ENCODE data around the gene ZNF22. TPM values are rescaled to one million over a fixed set of nuclear protein-coding genes. Genes with fewer than 3 reads are reported as not detected.

The ZNF22 gene
- total RNA-seq, result 1.6 TPM

GRCh38 chr10:45000752-45001380 lies at the start of gene ZNF22:
Gene ZNF22 (plus strand): TSS chr10:45000923. CDS start chr10:45003369, 2,446 bp downstream.
- DNase-seq (ENCODE audit: low spot score in 2 of 2), result no peak

DNA sequence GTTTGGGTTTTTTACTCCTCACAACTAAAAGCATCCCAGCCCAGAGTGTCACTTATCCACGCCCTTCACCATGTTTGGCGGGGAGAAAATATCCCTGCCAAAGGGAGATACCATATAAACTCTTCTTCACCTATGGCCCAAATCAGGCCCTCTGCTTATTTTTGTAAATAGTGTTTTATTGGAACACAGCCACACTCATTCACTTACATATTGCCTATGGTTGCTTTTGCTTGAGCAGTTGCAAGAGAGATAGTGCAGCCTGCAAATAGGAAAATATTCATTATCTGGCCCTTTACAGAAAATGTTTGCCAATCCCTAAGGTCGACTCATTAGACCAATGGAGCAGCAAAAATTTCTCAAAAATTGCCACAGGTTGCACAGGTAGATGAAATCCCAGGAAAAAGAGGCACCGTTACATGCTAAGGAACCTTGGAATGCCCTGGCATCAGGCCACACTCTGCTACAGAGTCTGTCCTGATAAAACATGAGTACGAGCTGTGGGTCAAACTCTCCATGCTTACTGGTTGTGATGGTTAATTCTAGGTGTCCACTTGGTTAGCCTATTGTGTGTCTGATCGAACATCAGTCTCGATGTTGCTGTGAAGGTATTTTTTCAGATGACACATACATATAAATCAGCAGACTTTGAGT lies 49.0 kb upstream of the ZNF22 start:
- intact Hi-C loops (cut with DNase I), result loop anchor here (2.0 kb wide), 1 partner anchor 15 kb away; no protein-coding TSS in a partner anchor
- no peak overlapping the region for H3K27ac ChIP-seq
- H3K4me1 ChIP-seq, result no peaks in the 10 kb centered on the region
- peaks cover 0 to 4% of the 10 kb centered on the region in 2 donors for H3K36me3 ChIP-seq
- DNase-seq (ENCODE audit: low spot score in 2 of 2), result peak in 1 of 2 donors; percentile 25
- no peaks in the 10 kb centered on the region for H3K9me3 ChIP-seq
- no peak overlapping the region for H3K4me3 ChIP-seq
- no peaks in the 10 kb centered on the region for H3K27me3 ChIP-seq
- TF ChIP-seq CTCF (IDR thresholded peaks at IDR 0.05), result no peak

More at GRCh38 chr10:45000752-45001380, at the start of gene ZNF22:
- peak within 1 kb of the TSS; percentile 90 to 93 for H3K27ac ChIP-seq
- peaks cover 0 to 26% of the 10 kb centered on the region in 2 donors for H3K36me3 ChIP-seq
- intact Hi-C loops (cut with DNase I), result loop anchor here (1.0 to 10.0 kb wide), 5 partner anchors 23 to 671 kb away; partner anchors contain the start of genes DEPP1, RASSF4 and ZFAND4
- H3K9me3 ChIP-seq, result no peaks in the 10 kb centered on the region
- H3K4me1 ChIP-seq, result peaks cover 3 to 44% of the 10 kb centered on the region in 2 donors
- no peaks in the 10 kb centered on the region for H3K27me3 ChIP-seq
- H3K4me3 ChIP-seq, result peak within 1 kb of the TSS; percentile 74
- peak in 1 of 3 experiments; percentile 30 for TF ChIP-seq CTCF (IDR thresholded peaks at IDR 0.05)

- Histone ChIP-seq H3K4me1 (no peaks in the 10 kb centered on the region), H3K36me3 (peaks cover 0 to 4% of the 10 kb centered on the region in 2 donors), H3K4me3 (no peak overlapping the region), H3K9me3 (no peaks in the 10 kb centered on the region), H3K27me3 (no peaks in the 10 kb centered on the region), H3K27ac (no peak overlapping the region)
- intact Hi-C loops (cut with DNase I), result no loop called here
- DNase-seq (ENCODE audit: low spot score in 2 of 2), result peak in 1 of 2 donors; percentile 47
- no peak for TF ChIP-seq CTCF (IDR thresholded peaks at IDR 0.05)
These were observed 47.9 kb upstream of the ZNF22 start for GRCh38 chr10:44952779-44953231.

DNA sequence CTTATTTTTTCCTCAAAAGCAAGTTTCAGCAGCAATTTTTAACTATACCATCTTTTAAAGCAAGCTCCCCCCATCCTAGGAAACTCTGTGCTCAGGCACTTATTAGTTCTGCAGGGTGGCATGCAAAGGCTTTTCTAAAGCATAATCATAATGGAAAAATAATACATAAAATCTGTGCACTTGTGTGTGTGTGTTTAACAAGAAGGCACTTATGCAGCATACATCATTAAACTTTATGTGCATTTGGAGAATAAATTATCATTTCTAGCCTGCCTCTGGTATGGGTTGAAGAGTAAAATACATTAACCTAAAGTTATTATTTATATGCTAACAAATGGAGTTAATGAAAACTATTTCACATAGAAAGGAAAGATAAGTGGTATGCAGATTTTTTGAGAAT lies 46.7 kb upstream of the ZNF22 start:
- H3K36me3 ChIP-seq, result peaks cover 0 to 4% of the 10 kb centered on the region in 2 donors
- H3K4me3 ChIP-seq, result no peak overlapping the region
- no peak for TF ChIP-seq CTCF (IDR thresholded peaks at IDR 0.05)
- H3K9me3 ChIP-seq, result no peaks in the 10 kb centered on the region
- DNase-seq (ENCODE audit: low spot score in 2 of 2), result no peak
- H3K27ac ChIP-seq, result no peak overlapping the region
- intact Hi-C loops (cut with DNase I), result no loop called here
- H3K27me3 ChIP-seq, result no peaks in the 10 kb centered on the region
- peaks cover 0 to 9% of the 10 kb centered on the region in 2 donors for H3K4me1 ChIP-seq

DNA sequence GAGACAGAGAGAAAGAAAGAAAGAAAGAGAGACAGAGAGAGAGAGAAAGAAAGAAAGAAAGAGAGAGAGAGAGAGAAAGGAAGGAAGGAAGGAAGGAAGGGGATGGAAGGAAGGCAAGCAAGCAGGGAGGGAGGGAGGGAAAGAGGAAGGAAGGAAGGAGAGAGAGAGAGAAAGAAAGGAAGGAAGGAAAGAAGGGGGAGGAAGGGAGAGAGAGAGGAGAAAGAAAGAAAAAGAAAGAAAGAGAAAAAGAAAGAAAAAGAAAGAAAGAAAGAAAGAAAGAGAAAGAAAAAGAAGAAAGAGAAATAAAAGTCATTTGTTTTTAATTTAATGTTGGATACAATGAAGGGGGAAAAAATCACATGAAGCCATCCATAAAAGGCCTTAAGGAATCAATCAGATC lies 45.8 kb upstream of the ZNF22 start:
- Histone ChIP-seq H3K27ac (no peak overlapping the region), H3K4me3 (no peak overlapping the region), H3K9me3 (no peaks in the 10 kb centered on the region), H3K27me3 (no peaks in the 10 kb centered on the region), H3K36me3 (peaks cover 0 to 4% of the 10 kb centered on the region in 2 donors), H3K4me1 (peaks cover 0 to 11% of the 10 kb centered on the region in 2 donors)
- TF ChIP-seq CTCF (IDR thresholded peaks at IDR 0.05), result no peak
- no peak for DNase-seq (ENCODE audit: low spot score in 2 of 2)
- intact Hi-C loops (cut with DNase I), result loop anchor here (5.0 kb wide), 1 partner anchor 78 kb away; no protein-coding TSS in a partner anchor
